Skin of body (tissue), 2 donors: ENCODE results near the gene TRMT1. TPM values are rescaled to one million over a fixed set of nuclear protein-coding genes. Genes with fewer than 3 reads are reported as not detected.
A peak's percentile ranks its signal among the peaks of the same experiment; 100 is the strongest.
"Not testable (repeated sequence)": the region's sequence is repeated elsewhere in the genome, so short reads cannot be mapped to it uniquely, and the experiment has no call there.

Source experiments
- DNase-seq: peaks from one replicate; lab custom pipeline; 2025; lab: John Stamatoyannopoulos, UW
- total RNA-seq: library from RNA; depleted of rRNA; stranded (reverse); fragments of >200 nt; gene quantifications from one replicate; pipeline ENCODE4 v1.2.3, GENCODE V29; 2014

The TRMT1 gene
- 16.9 TPM for total RNA-seq

GRCh38 chr19:13116282-13117175, at the start of gene TRMT1:
Gene TRMT1 (minus strand): TSS chr19:13116740. CDS start chr19:13116399, 341 bp downstream.
- peak; percentile 95 for DNase-seq

GRCh38 chr19:13166151-13166550, 49.6 kb upstream of the TRMT1 start:
- not testable (repeated sequence) for DNase-seq

GRCh38 chr19:13165162-13165997, 48.8 kb upstream of the TRMT1 start:
- no peak for DNase-seq

GRCh38 chr19:13164343-13165161, 48.0 kb upstream of the TRMT1 start:
- DNase-seq = peak; percentile 88

- peak; percentile 82 for DNase-seq
Measured at GRCh38 chr19:13163609-13164342, 47.2 kb upstream of the TRMT1 start.

- DNase-seq = peak; percentile 94
Measured at GRCh38 chr19:13162724-13163608, 46.4 kb upstream of the TRMT1 start.

- DNase-seq = no peak
Measured at GRCh38 chr19:13160557-13160956, 44.0 kb upstream of the TRMT1 start.

- DNase-seq = no peak
Measured at GRCh38 chr19:13159713-13160112, 43.2 kb upstream of the TRMT1 start.

- DNase-seq = peak; percentile 54
Measured at GRCh38 chr19:13155472-13156359, 39.2 kb upstream of the TRMT1 start.

- peak; percentile 55 for DNase-seq
Measured at GRCh38 chr19:13154911-13155471, 38.5 kb upstream of the TRMT1 start.

GRCh38 chr19:13154241-13154778, 37.8 kb upstream of the TRMT1 start:
- peak; percentile 68 for DNase-seq

- DNase-seq = peak; percentile 16
Measured at GRCh38 chr19:13153569-13154240, 37.2 kb upstream of the TRMT1 start.

GRCh38 chr19:13152974-13153568, 36.5 kb upstream of the TRMT1 start:
- peak; percentile 97 for DNase-seq

- peak; percentile 67 for DNase-seq
Measured at GRCh38 chr19:13152356-13152973, 35.9 kb upstream of the TRMT1 start.

- DNase-seq = peak; percentile 96
Measured at GRCh38 chr19:13151605-13152355, 35.2 kb upstream of the TRMT1 start.
